ENCODE results near the gene PAX4. TPM values are rescaled to one million over a fixed set of nuclear protein-coding genes. Genes with fewer than 3 reads are reported as not detected.

The PAX4 gene
- polyA plus RNA-seq = not detected in 2 replicates

DNA sequence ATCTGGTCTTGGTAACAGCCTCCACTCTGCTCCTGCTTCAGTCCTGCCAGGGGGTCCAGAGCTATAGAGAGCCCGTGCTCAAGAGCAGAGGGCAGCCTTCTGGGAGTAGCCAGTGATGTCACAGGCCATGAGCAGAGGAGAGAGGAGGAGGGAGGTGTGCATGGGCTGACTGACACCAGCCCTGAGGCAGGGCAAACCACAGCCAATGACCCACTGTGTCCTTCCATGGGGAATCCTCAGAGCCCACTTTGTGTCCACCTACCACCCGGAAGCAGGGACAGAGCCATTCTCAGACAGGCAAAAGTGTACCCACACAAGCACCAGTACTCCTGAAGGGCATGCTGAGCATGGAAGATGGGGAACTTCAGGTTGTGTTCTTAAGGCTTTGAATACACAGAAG is at the start of gene PAX4:
Gene PAX4, minus strand, starts transcription at position 101 of the 400 bp plus-strand sequence. CDS start 2,214 bp downstream, outside the sequence.

DNA sequence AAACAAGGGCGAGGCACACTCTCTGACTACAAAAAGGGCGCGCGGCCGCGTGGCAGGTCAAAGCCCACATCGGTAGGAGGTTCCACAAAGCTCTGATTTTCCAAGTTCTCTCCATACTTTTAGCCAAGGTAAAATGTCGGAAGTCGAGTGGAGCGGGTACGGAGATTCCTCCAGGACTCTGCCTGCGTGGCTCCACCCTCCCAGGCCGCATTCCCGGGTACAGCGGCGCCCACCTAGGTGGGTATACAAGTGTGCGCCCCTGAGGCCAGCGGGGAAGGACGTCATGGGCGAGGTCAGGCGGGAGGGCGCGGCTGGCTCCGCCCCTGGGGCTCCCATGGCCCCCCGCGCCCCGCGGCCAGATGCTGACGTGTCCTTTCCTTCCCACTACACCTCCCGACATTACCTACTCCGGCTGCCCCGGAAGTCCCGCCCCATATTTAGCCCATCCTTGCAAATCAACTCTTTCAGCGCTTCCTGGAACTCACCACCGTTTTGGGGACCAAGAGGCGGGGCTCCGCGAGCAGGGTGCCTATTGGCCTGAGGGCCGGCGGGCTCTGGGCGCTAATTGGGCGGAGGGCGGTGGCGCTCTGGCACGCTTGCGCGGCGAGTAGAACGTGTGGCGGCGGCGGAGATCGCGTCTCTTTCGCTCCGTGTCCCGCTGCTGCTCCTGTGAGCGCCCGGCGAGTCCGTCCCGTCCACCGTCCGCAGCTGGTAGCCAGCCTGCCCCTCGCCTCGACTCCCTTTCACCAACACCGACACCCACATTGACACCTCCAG is 33.8 kb upstream of the PAX4 start, which contains the start of gene SND1:
Gene SND1, plus strand, starts transcription at position 639 of the 777 bp plus-strand sequence. CDS start 180 bp downstream, outside the sequence.

GRCh38 chr7:127588019-127588696 is 29.8 kb downstream of the PAX4 start, which contains the start of gene ARF5:
ARF5 (plus strand) TSS chr7:127588411; CDS start chr7:127588499, 88 bp downstream.

GRCh38 chr7:127585044-127585953 is 32.6 kb downstream of the PAX4 start, which contains the start of gene GCC1:
GCC1 (minus strand) TSS chr7:127585596; CDS start chr7:127585182, 414 bp downstream.

Other genes with a start within 250 kb of the PAX4 start
- 11.5 and 16.7 TPM in 2 replicates for gene ZNF800, start 225.4 kb downstream of the PAX4 start, polyA plus RNA-seq
- gene GCC1, start 32.5 kb downstream of the PAX4 start, polyA plus RNA-seq = 1.2 and 1.7 TPM in 2 replicates
- 61.3 and 79.5 TPM in 2 replicates for gene ARF5, start 29.7 kb downstream of the PAX4 start, polyA plus RNA-seq
- not detected in 2 replicates for gene FSCN3, start 24.4 kb downstream of the PAX4 start, polyA plus RNA-seq
- gene SND1, start 34.1 kb upstream of the PAX4 start, polyA plus RNA-seq = 26.5 and 29.2 TPM in 2 replicates